Skeletal muscle tissue (tissue), 4 donors: ENCODE data around the gene VPS51. TPM values are rescaled to one million over a fixed set of nuclear protein-coding genes. Genes with fewer than 3 reads are reported as not detected.

ENCODE experiments used
- H3K27ac ChIP-seq: one replicate; pipeline ENCODE4 v1.7.0; 2013; ENCODE audit warnings: mild to moderate bottlenecking, low read depth, low read length, inconsistent platforms
- H3K27me3 ChIP-seq, 3 donors: one replicate each; pipeline ENCODE4 v1.7.0; 2013; ENCODE audit warnings: low read length in 3 of 3; ENCODE audit not compliant: control insufficient read depth in 3 of 3, insufficient read depth in 3 of 3
- H3K36me3 ChIP-seq, 3 donors: one replicate each; pipeline ENCODE4 v1.7.0; 2013; ENCODE audit warnings: low read length in 3 of 3; ENCODE audit not compliant: control insufficient read depth in 3 of 3, insufficient read depth in 3 of 3
- H3K4me1 ChIP-seq, 3 donors: one replicate each; pipeline ENCODE4 v1.7.0; 2013; ENCODE audit warnings: low read length in 3 of 3, mild to moderate bottlenecking in 3 of 3; ENCODE audit not compliant: control insufficient read depth in 3 of 3, insufficient read depth in 3 of 3
- H3K4me3 ChIP-seq, 3 donors: one replicate each; pipeline ENCODE4 v1.7.0; 2013; ENCODE audit warnings: low read length in 3 of 3
- H3K9ac ChIP-seq, 3 donors: one replicate each; pipeline ENCODE4 v1.7.0; 2013; ENCODE audit warnings: low read length in 3 of 3, mild to moderate bottlenecking in 3 of 3, moderate library complexity in 2 of 3, low read depth in 1 of 3
- H3K9me3 ChIP-seq, 3 donors: one replicate each; pipeline ENCODE4 v1.7.0; 2013; ENCODE audit warnings: low read length in 3 of 3; ENCODE audit not compliant: control insufficient read depth in 3 of 3
- total RNA-seq: library from RNA; depleted of rRNA; stranded (reverse); fragments of >200 nt; gene quantifications from one replicate; pipeline ENCODE4 v1.2.3, GENCODE V29; 2014
- donor health status: Osteomylitis.

The VPS51 gene
- total RNA-seq, 1 donor from 2014 or later = 166 TPM

DNA sequence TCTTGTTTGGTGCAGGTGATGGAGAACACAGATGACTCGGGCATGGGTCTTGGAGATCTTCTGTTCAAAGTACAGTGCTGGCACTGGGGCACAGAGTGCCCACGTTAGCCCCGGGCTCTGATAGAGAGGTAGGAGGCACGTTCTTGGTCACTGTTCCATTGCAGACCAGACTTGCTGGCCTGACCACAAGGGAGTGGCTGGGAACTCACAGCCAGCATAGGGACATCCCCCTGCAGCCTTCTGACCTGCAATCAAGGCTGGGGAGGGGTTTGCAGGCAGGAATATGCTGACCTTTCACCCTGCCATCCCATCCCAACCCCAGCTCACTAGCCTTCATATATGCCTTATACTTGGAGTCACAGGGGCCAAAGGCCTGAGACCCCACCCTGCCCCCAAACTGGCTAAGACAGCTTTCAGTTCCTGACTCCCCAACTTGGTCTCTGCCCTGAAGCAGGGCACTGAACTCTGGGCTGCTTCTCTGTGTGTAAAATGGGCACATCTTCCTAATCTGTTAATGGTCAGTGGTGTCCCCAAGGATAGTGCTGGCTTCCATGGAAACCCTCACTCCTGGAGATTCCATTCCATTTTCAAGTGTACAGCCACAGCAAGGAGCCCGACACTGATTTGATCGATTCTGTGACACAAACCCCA is 30.7 kb downstream of the VPS51 start:
- H3K4me3 ChIP-seq = no peak overlapping the region
- H3K4me1 ChIP-seq = peaks cover 9 to 28% (median 10%) of the 10 kb centered on the region in 3 donors
- no peak overlapping the region for H3K9ac ChIP-seq
- H3K27ac ChIP-seq = no peak overlapping the region
- H3K27me3 ChIP-seq = no peaks in the 10 kb centered on the region
- H3K36me3 ChIP-seq = peaks cover 68 to 70% (median 69%) of the 10 kb centered on the region in 3 donors
- no peaks in the 10 kb centered on the region for H3K9me3 ChIP-seq

DNA sequence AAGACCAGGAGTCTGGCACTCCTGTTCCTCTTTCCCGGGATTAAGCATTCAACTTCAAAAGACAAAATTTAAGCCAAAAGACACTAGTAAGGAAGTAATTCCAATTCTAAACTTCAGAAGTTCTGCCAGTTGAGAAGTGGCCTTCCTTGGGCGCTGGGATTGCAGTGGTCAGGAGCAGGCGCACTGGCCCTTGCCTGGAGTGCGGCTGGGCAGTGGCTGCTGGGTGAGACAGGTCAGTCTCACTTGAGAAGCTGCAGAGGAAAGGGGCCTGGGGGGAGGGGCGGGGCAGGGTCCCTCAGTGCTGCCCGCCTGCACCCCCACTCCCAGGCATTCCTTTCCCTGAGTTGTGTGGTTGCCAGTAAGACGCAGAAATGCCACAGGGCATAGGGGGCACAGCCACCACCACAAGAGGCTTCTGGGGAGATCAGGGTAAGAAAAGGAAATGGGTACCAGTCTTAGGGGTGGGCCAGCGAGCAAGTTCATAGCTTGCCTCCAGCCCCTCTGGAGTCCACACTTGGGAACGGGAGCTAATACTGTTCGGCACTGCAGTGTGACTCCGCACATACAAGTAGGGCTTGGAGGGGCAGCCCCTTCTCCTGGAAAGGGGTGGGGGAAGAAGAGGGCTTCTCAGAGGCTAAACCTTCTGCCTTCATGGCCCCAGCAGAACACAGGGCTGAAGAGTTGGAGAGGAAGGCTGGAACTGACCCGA is 31.6 kb downstream of the VPS51 start:
- Histone ChIP-seq H3K9me3 (no peaks in the 10 kb centered on the region), H3K4me1 (peaks cover 15 to 31% (median 18%) of the 10 kb centered on the region in 3 donors), H3K9ac (no peak overlapping the region), H3K36me3 (peaks cover 76 to 78% (median 78%) of the 10 kb centered on the region in 3 donors), H3K27me3 (no peaks in the 10 kb centered on the region), H3K4me3 (no peak overlapping the region), H3K27ac (no peak overlapping the region)

DNA sequence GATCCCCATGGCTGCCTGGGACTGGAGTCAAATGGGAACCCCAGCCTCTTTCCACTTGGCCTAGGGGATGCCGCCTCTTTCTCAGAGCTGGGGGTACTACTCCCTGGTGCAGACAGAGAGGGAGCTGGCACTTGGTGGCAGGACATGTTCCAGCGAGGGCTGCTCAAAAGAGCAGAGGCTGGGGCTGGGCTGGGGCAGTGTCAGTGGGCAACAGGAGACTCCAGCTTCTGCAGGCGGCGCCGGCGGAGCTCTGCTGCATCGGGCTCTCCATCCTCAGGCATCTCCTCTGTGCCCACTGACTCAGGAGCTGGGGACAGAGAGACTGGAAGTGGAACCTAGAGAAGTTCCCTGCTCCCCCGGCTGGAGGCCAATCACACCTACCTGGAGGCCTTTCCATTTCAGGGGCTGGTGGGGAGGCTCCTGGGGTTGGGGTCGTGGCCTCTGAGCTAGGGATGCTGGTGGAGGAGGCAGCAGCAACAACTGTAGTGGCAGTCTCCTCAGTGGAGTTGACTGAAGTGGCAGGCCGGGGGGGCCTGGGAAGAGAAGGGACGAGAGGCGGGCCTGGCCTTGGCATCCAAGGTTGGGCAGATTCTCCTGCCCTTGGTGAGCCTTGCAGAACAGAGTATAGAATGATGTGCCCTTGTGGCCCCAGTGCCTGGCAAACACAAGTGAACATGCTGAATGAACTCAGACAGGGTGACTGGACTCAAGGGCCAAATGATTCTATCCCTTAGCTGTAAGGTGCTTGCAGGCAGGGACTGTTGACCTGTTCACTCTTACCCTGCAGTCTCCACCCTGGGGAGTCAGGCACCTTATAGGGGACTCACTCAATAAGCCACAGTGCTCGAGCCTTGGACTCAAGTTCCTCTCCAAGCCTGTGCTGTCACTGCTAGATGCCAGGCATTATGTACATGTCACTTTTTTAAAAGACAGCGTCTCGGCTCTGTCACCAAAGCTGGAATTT is 32.5 kb downstream of the VPS51 start:
- Histone ChIP-seq H3K9me3 (no peaks in the 10 kb centered on the region), H3K9ac (no peak overlapping the region), H3K27ac (no peak overlapping the region), H3K27me3 (no peaks in the 10 kb centered on the region), H3K4me1 (peaks cover 20 to 33% (median 20%) of the 10 kb centered on the region in 3 donors), H3K4me3 (no peak overlapping the region), H3K36me3 (peaks cover 80 to 83% (median 83%) of the 10 kb centered on the region in 3 donors)

DNA sequence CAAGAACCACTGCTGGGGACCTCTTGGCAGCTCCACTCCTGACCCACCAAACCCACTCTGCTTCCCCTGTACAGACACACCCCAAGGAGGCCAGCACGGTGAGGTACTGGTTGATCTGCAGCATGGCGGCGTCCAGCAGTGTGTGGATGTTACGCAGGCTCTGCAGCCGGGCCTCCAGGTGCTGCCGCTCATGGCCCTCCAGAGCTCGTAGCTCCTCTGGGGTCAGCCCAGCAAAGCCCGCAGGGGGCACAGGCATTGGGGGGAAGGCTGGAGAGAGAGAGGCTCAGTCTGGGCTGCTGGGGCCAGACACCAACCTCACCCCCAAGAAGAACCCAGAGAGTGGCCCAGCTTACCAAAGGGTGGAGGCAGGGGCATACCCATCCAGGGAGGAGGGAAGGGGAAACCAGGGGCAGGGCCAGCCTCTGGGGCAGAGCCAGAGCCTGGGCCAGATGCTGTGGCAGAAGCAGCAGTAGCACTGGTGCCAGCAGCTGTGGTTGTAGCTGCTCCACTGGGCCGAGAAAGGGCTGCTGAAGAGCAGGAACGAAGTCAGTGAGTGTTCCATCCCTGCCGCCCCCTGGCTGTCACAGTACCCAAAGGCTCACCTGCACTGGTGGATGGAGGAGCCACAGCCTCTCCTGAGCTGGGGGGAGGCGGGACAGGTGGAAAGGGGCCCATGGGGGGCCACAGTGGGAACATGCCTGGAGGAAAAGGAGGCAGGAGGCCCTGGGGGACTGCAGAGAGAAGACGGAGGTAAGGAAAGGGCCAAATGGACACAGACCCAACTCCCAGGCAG is 33.8 kb downstream of the VPS51 start:
- no peaks in the 10 kb centered on the region for H3K9me3 ChIP-seq
- no peak overlapping the region for H3K4me3 ChIP-seq
- no peak overlapping the region for H3K27ac ChIP-seq
- no peak overlapping the region for H3K9ac ChIP-seq
- peaks cover 75 to 79% (median 78%) of the 10 kb centered on the region in 3 donors for H3K36me3 ChIP-seq
- H3K27me3 ChIP-seq = no peaks in the 10 kb centered on the region
- H3K4me1 ChIP-seq = peaks cover 24 to 40% (median 25%) of the 10 kb centered on the region in 3 donors

DNA sequence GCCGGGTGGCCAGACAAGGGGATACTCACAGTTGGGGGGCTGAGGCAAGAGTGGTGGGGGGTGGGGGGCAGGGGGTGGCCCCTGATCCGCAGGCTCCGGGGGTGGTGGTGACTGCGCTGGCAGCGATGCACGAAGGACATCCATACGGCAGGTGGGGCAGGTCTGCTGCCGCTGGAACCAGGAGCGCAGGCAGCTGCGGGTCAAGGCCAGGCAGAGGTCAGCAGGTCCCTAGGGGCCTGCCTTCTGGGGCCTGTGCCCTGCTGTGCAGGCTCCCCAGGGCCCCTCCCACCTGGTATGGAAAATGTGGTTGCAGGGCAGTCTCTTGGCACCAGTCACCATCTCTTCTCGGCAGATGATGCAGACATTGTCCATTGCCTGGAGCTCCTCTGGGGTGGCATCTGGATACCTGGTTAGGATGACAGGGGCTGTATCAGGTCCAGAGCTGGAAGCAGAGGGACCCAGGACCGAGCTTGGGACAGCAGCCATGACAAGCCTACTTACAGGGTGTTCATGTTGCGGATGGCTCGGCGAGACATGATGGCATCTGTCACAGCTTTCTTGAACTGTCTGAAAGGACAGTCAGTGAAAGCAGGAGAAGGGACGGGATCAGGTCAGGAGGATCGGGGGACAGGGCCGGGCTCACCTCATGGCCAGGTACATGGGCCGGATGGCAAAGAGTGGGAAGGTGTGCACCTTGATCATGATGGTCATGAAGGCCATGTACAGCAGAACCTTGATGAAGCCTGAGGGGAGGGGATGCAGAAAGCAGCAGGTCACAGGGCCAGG is 34.8 kb downstream of the VPS51 start:
- Histone ChIP-seq H3K27ac (no peak overlapping the region), H3K9me3 (no peaks in the 10 kb centered on the region), H3K9ac (no peak overlapping the region), H3K4me3 (no peak overlapping the region), H3K36me3 (peaks cover 66 to 70% (median 68%) of the 10 kb centered on the region in 3 donors), H3K4me1 (peaks cover 31 to 48% (median 33%) of the 10 kb centered on the region in 3 donors), H3K27me3 (no peaks in the 10 kb centered on the region)

DNA sequence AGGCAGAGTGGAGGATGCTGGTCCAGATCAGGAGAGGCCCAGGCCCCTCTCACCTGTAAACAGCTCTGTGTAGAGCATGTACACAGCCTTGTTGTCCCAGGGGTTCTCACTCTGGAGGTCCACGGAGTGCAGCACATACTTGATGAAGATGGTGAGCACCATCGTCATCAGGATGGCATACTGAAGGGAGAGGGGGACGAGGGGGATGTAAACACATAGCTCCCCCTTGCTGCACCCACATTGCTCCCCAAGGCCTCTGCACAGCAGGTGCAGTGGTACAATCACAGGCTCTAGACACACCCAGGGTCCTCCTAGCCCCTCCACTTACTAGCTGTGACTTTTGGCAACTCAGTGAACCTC is 35.4 kb downstream of the VPS51 start:
- Histone ChIP-seq H3K36me3 (peaks cover 62 to 64% (median 63%) of the 10 kb centered on the region in 3 donors), H3K27me3 (no peaks in the 10 kb centered on the region), H3K9me3 (no peaks in the 10 kb centered on the region), H3K4me1 (peaks cover 35 to 54% (median 35%) of the 10 kb centered on the region in 3 donors), H3K27ac (no peak overlapping the region), H3K9ac (no peak overlapping the region), H3K4me3 (no peak overlapping the region)

DNA sequence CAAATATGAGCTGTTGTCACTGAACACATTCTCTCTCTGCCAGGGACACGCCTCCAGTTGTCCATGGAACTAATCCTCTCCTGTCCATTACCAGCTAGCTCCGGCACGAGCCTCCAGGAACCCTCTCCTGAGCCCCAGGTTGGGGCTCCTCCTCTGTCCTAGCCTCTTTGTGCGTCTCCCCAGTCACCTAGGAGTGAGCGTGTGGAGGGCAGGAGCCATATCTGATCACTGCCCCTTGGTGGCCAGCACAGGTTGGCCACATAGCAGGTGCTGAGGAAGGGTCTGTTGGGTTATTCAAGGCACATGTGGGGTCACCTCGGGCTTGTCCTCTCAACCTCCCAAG is 35.9 kb downstream of the VPS51 start:
- Histone ChIP-seq H3K27me3 (no peaks in the 10 kb centered on the region), H3K36me3 (peaks cover 59% of the 10 kb centered on the region in 3 donors), H3K27ac (no peak overlapping the region), H3K4me3 (no peak overlapping the region), H3K9ac (peak overlapping the region in 1 of 3 donors; percentile 8), H3K4me1 (peaks cover 35 to 57% (median 35%) of the 10 kb centered on the region in 3 donors), H3K9me3 (no peaks in the 10 kb centered on the region)

DNA sequence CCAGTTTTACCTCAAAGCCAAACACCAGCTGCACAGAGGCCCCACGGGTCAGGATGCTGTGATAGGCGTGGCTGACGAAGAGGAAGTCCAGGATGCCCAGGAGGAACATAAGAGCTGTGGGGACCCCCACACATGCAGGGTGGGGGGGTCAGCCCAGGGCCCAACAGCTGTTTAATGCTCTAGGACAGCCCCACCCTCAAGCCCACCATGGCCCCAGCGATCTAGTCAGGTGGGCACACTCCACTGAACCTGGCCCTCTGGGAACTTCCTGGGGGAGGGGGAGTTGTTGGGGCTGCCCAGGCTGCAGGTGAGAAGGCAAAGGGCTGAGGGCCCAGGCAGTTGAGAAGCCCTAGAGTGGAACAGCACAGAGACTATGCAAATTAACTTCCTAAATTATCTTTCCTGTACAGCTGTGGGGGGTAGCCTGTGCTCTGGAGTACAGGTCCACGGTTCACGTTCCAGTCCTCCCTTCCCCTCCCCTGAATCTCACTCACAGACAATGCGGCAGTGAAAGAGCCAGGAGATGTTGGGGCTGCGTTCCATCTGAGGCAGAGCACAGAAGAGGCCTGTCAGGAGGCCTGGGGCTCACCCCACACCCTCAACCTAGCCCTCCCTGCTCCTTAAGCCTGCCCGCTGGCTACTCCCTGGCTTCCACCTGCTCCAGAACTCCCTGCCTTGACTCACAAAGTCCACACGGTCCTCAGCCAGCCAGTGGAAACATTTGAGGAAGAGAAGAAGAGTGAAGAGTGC is 36.4 kb downstream of the VPS51 start:
- peak overlapping the region; percentile 8 to 100 (median 99) for H3K9ac ChIP-seq
- peak overlapping the region; percentile 100 for H3K27ac ChIP-seq
- H3K36me3 ChIP-seq = peaks cover 54 to 56% (median 54%) of the 10 kb centered on the region in 3 donors
- peaks cover 35 to 57% (median 35%) of the 10 kb centered on the region in 3 donors for H3K4me1 ChIP-seq
- peak overlapping the region in 1 of 3 donors; percentile 93 for H3K4me3 ChIP-seq
- H3K27me3 ChIP-seq = no peaks in the 10 kb centered on the region
- H3K9me3 ChIP-seq = no peaks in the 10 kb centered on the region
